GM23338 (cell line): Measurements from ENCODE around the gene CACNA1C. TPM values are rescaled to one million over a fixed set of nuclear protein-coding genes. Genes with fewer than 3 reads are reported as not detected.

Experiments used
- ATAC-seq: fragments of 200-7000 bp; cut with Tn5 transposase; 3 replicates; pipeline ENCODE4 v1.9.1; 2020
- DNase-seq: peaks from one replicate; pipeline ENCODE4 v3.0.0-alpha.2; 2015; ENCODE audit warnings: low spot score
- H2AFZ ChIP-seq: fragments of 200-600 bp; sonication (generic); 2 replicates; pipeline ENCODE4 v1.8.0; 2016; ENCODE audit warnings: antibody characterized with exemption, mild to moderate bottlenecking, moderate library complexity
- H3F3A ChIP-seq: fragments of 200-600 bp; sonication (generic); replicated peaks from 2 replicates; pipeline ENCODE4 v1.8.0; 2017; ENCODE audit warnings: antibody characterized with exemption, mixed run types, low read depth
- H3K27ac ChIP-seq: fragments of 200-600 bp; sonication (generic); 2 replicates; pipeline ENCODE4 v1.6.1; 2016; ENCODE audit warnings: low read depth
- H3K27me3 ChIP-seq: fragments of 200-600 bp; sonication (generic); 2 replicates; pipeline ENCODE4 v1.8.0; 2016; ENCODE audit warnings: mild to moderate bottlenecking, mixed run types, moderate library complexity; ENCODE audit not compliant: insufficient read depth
- H3K36me3 ChIP-seq: fragments of 200-600 bp; sonication (generic); 2 replicates; pipeline ENCODE4 v1.8.0; 2016; ENCODE audit warnings: mild to moderate bottlenecking; ENCODE audit not compliant: insufficient read depth
- H3K4me1 ChIP-seq: fragments of 200-600 bp; sonication (generic); 2 replicates; pipeline ENCODE4 v1.8.0; 2016; ENCODE audit warnings: mild to moderate bottlenecking, moderate library complexity; ENCODE audit not compliant: insufficient read depth
- H3K4me2 ChIP-seq: fragments of 200-600 bp; sonication (generic); 2 replicates; pipeline ENCODE4 v1.7.1; 2017; ENCODE audit warnings: mixed run types
- H3K4me3 ChIP-seq: fragments of 200-600 bp; sonication (generic); 2 replicates; pipeline ENCODE4 v1.6.1; 2016; ENCODE audit warnings: mixed run types
- H3K79me2 ChIP-seq: fragments of 200-600 bp; sonication (generic); replicated peaks from 2 replicates; pipeline ENCODE4 v1.8.0; 2017; ENCODE audit warnings: mild to moderate bottlenecking; ENCODE audit not compliant: insufficient read depth
- H3K9me2 ChIP-seq: fragments of 200-600 bp; sonication (generic); 2 replicates; pipeline ENCODE4 v1.8.0; 2017; ENCODE audit not compliant: insufficient read depth
- H4K20me1 ChIP-seq: fragments of 200-600 bp; sonication (generic); replicated peaks from 2 replicates; pipeline ENCODE4 v1.8.0; 2017; ENCODE audit warnings: mild to moderate bottlenecking; ENCODE audit not compliant: insufficient read depth
- H3K27ac Mint-ChIP-seq: 2 replicates; pipeline ENCODE4 v1.8.0; 2020; ENCODE audit warnings: inconsistent platforms, mild to moderate bottlenecking, moderate library complexity, mixed read lengths
- H3K27me3 Mint-ChIP-seq: 3 replicates; pipeline ENCODE4 v1.8.0; 2022; ENCODE audit warnings: low read depth, mild to moderate bottlenecking, moderate library complexity, mixed read lengths, inconsistent platforms; ENCODE audit not compliant: insufficient read depth, poor library complexity
- H3K36me3 Mint-ChIP-seq: 3 replicates; pipeline ENCODE4 v1.8.0; 2021; ENCODE audit warnings: low read depth, mild to moderate bottlenecking, inconsistent platforms, moderate library complexity, mixed read lengths
- H3K4me1 Mint-ChIP-seq: 3 replicates; pipeline ENCODE4 v1.8.0; 2020; ENCODE audit warnings: mild to moderate bottlenecking, inconsistent platforms, mixed read lengths
- H3K4me3 Mint-ChIP-seq: 3 replicates; pipeline ENCODE4 v1.8.0; 2021; ENCODE audit warnings: moderate library complexity, mild to moderate bottlenecking, inconsistent platforms, mixed read lengths
- H3K9me3 Mint-ChIP-seq: 3 replicates; pipeline ENCODE4 v1.8.0; 2020; ENCODE audit warnings: moderate library complexity, mild to moderate bottlenecking, inconsistent platforms, mixed read lengths
- POLR2AphosphoS5 ChIP-seq: IDR thresholded peaks from 2 replicates; pipeline ENCODE4 v1.6.1; 2016; ENCODE audit warnings: antibody characterized with exemption, low read depth
- STAT1 ChIP-seq: IDR thresholded peaks from one replicate; pipeline ENCODE4 v1.6.1; 2016; ENCODE audit warnings: antibody characterized with exemption; ENCODE audit not compliant: unreplicated experiment
- ZNF114 ChIP-seq: fragments of 250-450 bp; sonication (Bioruptor Pico); IDR thresholded peaks from 2 replicates; pipeline ENCODE4 v1.5.0; 2020; ENCODE audit warnings: mild to moderate bottlenecking, moderate library complexity
- ZNF331 ChIP-seq: fragments of 250-450 bp; sonication (Bioruptor Pico); IDR thresholded peaks from 2 replicates; pipeline ENCODE4 v1.5.0; 2020; ENCODE audit warnings: low read depth, mild to moderate bottlenecking, moderate library complexity
- polyA plus RNA-seq: library from polyadenylated mRNA; unstranded; fragments of >200 nt; fragmentation: Nextera tagmentation; extraction: Ambion mirVana; gene quantifications from 2 replicates; pipeline ENCODE4 v1.2.1, GENCODE V29; 2016
- total RNA-seq: library from RNA; depleted of rRNA; stranded (reverse); fragments of >200 nt; shearing (Covaris generic); gene quantifications from 2 replicates; pipeline ENCODE4 v1.2.3, GENCODE V29; 2014
- TF ChIP-seq, protein P1 (sequence below): IDR thresholded peaks from 2 replicates; pipeline ENCODE4 v1.6.1; 2016; ENCODE audit warnings: antibody characterized with exemption
- TF ChIP-seq, protein P2 (sequence below): fragments of 250-450 bp; sonication (Bioruptor Pico); IDR thresholded peaks from 2 replicates; pipeline ENCODE4 v1.5.0; 2020; ENCODE audit warnings: mild to moderate bottlenecking, moderate library complexity
- TF ChIP-seq, protein P3 (sequence below): IDR thresholded peaks from one replicate; pipeline ENCODE4 v1.6.1; 2018; ENCODE audit warnings: antibody characterized with exemption; ENCODE audit not compliant: unreplicated experiment
- TF ChIP-seq, protein P4 (sequence below), 2 experiments: fragments of 200-600 bp in 1 of 2; sonication (generic) in 1 of 2; conservative IDR thresholded peaks; 2 replicates each; pipeline versions ENCODE4 v1.5.1 to v1.6.1; 2016 to 2017; ENCODE audit warnings: antibody characterized with exemption in 2 of 2, low read depth in 2 of 2, mild to moderate bottlenecking in 2 of 2, moderate library complexity in 1 of 2

Gene CACNA1C
- total and polyA plus RNA-seq, 2 experiments from 2014 or later: 0.78 to 2.1 TPM

DNA sequence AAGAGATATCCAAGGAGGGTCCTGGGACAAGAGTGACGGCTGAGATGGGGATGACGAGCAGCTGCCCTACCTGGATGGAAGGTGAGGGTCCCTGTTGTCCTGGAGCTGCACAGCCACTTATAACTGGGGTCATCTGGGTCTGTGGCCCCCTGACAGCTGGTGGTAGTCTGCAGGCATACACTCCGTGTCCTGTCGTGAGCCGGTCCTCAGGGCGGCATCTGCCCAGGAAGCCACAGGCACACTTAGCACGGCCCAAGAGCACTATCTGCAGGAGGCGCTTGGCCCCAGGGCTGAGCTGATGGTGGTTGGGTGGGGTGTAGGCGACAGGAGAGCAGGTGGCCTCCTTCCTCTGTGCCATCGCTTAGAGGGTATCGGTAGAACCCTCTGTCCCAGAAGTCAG, 248.1 kb downstream of the CACNA1C start:
- no peaks in the 10 kb centered on the region for H3K79me2 ChIP-seq
- no peaks in the 10 kb centered on the region for H3K9me2 ChIP-seq
- peaks cover 7% of the 10 kb centered on the region for H3K4me1 ChIP-seq
- Mint-ChIP-seq H3K36me3 (no peaks in the 10 kb centered on the region), H3K4me3 (no peak overlapping the region), H3K27ac (no peak overlapping the region), H3K27me3 (peaks cover 4% of the 10 kb centered on the region), H3K9me3 (no peaks in the 10 kb centered on the region; the same call in 2 of the 3 replicates), H3K4me1 (peaks cover 14% of the 10 kb centered on the region)
- no peak overlapping the region for H3K27ac ChIP-seq
- no peaks in the 10 kb centered on the region for H3F3A ChIP-seq
- TF ChIP-seq ZNF114 (CRISPR knock-in tag) (no peak), ZNF331 (CRISPR knock-in tag) (no peak), POLR2AphosphoS5 (no peak), STAT1 (no peak)
- TF ChIP-seq, protein P1, sequence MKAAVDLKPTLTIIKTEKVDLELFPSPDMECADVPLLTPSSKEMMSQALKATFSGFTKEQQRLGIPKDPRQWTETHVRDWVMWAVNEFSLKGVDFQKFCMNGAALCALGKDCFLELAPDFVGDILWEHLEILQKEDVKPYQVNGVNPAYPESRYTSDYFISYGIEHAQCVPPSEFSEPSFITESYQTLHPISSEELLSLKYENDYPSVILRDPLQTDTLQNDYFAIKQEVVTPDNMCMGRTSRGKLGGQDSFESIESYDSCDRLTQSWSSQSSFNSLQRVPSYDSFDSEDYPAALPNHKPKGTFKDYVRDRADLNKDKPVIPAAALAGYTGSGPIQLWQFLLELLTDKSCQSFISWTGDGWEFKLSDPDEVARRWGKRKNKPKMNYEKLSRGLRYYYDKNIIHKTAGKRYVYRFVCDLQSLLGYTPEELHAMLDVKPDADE: no peak
- TF ChIP-seq, protein P2, sequence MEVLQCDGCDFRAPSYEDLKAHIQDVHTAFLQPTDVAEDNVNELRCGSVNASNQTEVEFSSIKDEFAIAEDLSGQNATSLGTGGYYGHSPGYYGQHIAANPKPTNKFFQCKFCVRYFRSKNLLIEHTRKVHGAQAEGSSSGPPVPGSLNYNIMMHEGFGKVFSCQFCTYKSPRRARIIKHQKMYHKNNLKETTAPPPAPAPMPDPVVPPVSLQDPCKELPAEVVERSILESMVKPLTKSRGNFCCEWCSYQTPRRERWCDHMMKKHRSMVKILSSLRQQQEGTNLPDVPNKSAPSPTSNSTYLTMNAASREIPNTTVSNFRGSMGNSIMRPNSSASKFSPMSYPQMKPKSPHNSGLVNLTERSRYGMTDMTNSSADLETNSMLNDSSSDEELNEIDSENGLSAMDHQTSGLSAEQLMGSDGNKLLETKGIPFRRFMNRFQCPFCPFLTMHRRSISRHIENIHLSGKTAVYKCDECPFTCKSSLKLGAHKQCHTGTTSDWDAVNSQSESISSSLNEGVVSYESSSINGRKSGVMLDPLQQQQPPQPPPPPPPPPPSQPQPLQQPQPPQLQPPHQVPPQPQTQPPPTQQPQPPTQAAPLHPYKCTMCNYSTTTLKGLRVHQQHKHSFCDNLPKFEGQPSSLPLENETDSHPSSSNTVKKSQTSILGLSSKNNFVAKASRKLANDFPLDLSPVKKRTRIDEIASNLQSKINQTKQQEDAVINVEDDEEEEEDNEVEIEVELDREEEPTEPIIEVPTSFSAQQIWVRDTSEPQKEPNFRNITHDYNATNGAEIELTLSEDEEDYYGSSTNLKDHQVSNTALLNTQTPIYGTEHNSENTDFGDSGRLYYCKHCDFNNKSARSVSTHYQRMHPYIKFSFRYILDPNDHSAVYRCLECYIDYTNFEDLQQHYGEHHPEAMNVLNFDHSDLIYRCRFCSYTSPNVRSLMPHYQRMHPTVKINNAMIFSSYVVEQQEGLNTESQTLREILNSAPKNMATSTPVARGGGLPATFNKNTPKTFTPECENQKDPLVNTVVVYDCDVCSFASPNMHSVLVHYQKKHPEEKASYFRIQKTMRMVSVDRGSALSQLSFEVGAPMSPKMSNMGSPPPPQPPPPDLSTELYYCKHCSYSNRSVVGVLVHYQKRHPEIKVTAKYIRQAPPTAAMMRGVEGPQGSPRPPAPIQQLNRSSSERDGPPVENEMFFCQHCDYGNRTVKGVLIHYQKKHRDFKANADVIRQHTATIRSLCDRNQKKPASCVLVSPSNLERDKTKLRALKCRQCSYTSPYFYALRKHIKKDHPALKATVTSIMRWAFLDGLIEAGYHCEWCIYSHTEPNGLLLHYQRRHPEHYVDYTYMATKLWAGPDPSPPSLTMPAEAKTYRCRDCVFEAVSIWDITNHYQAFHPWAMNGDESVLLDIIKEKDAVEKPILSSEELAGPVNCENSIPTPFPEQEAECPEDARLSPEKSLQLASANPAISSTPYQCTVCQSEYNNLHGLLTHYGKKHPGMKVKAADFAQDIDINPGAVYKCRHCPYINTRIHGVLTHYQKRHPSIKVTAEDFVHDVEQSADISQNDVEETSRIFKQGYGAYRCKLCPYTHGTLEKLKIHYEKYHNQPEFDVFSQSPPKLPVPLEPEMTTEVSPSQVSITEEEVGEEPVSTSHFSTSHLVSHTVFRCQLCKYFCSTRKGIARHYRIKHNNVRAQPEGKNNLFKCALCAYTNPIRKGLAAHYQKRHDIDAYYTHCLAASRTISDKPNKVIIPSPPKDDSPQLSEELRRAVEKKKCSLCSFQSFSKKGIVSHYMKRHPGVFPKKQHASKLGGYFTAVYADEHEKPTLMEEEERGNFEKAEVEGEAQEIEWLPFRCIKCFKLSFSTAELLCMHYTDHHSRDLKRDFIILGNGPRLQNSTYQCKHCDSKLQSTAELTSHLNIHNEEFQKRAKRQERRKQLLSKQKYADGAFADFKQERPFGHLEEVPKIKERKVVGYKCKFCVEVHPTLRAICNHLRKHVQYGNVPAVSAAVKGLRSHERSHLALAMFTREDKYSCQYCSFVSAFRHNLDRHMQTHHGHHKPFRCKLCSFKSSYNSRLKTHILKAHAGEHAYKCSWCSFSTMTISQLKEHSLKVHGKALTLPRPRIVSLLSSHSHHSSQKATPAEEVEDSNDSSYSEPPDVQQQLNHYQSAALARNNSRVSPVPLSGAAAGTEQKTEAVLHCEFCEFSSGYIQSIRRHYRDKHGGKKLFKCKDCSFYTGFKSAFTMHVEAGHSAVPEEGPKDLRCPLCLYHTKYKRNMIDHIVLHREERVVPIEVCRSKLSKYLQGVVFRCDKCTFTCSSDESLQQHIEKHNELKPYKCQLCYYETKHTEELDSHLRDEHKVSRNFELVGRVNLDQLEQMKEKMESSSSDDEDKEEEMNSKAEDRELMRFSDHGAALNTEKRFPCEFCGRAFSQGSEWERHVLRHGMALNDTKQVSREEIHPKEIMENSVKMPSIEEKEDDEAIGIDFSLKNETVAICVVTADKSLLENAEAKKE (CRISPR knock-in tag): no peak
- TF ChIP-seq, protein P3, sequence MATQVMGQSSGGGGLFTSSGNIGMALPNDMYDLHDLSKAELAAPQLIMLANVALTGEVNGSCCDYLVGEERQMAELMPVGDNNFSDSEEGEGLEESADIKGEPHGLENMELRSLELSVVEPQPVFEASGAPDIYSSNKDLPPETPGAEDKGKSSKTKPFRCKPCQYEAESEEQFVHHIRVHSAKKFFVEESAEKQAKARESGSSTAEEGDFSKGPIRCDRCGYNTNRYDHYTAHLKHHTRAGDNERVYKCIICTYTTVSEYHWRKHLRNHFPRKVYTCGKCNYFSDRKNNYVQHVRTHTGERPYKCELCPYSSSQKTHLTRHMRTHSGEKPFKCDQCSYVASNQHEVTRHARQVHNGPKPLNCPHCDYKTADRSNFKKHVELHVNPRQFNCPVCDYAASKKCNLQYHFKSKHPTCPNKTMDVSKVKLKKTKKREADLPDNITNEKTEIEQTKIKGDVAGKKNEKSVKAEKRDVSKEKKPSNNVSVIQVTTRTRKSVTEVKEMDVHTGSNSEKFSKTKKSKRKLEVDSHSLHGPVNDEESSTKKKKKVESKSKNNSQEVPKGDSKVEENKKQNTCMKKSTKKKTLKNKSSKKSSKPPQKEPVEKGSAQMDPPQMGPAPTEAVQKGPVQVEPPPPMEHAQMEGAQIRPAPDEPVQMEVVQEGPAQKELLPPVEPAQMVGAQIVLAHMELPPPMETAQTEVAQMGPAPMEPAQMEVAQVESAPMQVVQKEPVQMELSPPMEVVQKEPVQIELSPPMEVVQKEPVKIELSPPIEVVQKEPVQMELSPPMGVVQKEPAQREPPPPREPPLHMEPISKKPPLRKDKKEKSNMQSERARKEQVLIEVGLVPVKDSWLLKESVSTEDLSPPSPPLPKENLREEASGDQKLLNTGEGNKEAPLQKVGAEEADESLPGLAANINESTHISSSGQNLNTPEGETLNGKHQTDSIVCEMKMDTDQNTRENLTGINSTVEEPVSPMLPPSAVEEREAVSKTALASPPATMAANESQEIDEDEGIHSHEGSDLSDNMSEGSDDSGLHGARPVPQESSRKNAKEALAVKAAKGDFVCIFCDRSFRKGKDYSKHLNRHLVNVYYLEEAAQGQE: no peak
- TF ChIP-seq, protein P4, sequence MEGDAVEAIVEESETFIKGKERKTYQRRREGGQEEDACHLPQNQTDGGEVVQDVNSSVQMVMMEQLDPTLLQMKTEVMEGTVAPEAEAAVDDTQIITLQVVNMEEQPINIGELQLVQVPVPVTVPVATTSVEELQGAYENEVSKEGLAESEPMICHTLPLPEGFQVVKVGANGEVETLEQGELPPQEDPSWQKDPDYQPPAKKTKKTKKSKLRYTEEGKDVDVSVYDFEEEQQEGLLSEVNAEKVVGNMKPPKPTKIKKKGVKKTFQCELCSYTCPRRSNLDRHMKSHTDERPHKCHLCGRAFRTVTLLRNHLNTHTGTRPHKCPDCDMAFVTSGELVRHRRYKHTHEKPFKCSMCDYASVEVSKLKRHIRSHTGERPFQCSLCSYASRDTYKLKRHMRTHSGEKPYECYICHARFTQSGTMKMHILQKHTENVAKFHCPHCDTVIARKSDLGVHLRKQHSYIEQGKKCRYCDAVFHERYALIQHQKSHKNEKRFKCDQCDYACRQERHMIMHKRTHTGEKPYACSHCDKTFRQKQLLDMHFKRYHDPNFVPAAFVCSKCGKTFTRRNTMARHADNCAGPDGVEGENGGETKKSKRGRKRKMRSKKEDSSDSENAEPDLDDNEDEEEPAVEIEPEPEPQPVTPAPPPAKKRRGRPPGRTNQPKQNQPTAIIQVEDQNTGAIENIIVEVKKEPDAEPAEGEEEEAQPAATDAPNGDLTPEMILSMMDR (conservative IDR thresholded peaks at IDR 0.05; ENCODE audit: low read depth in 2 of 2): no peak
- no peaks in the 10 kb centered on the region for H3K36me3 ChIP-seq
- ATAC-seq (no peak), DNase-seq (no peak)
- H2AFZ ChIP-seq: no peak overlapping the region
- no peaks in the 10 kb centered on the region for H4K20me1 ChIP-seq
- no peaks in the 10 kb centered on the region for H3K27me3 ChIP-seq
- no peak overlapping the region for H3K4me2 ChIP-seq
- no peak overlapping the region for H3K4me3 ChIP-seq
